GM23248 (cell line): ENCODE data around the gene SEZ6L.

Experiments
- EZH2 ChIP-seq: fragments of 200-600 bp; sonication (generic); IDR thresholded peaks from 2 replicates; pipeline ENCODE4 v1.6.1; 2018; ENCODE audit warnings: antibody characterized with exemption, mild to moderate bottlenecking; ENCODE audit not compliant: insufficient read depth, poor library complexity, severe bottlenecking
- EZH2phosphoT487 ChIP-seq: fragments of 200-600 bp; sonication (generic); IDR thresholded peaks from 2 replicates; pipeline ENCODE4 v1.6.1; 2018; ENCODE audit warnings: antibody characterized with exemption, moderate library complexity, mild to moderate bottlenecking, low read depth; ENCODE audit not compliant: insufficient read depth

- TF ChIP-seq EZH2 (no peak), EZH2phosphoT487 (0 out of 2 replicates have a peak, but pooled peaks have one; percentile 77)
These were observed 153.1 kb downstream of the SEZ6L start for GRCh38 chr22:26322179-26322905.
